ENCODE measurements around the gene MYO3B.

The MYO3B gene

GRCh38 chr2:170260188-170260587 lies 82.2 kb downstream of the MYO3B start:
- TF ChIP-seq EP300 (IDR thresholded peaks at IDR 0.05; ENCODE audit: borderline replicate concordance) (no peak), CEBPB (IDR thresholded peaks at IDR 0.05) (no peak), EGR1 (IDR thresholded peaks at IDR 0.05) (no peak)

- TF ChIP-seq ZBTB7A (IDR thresholded peaks at IDR 0.05; ENCODE audit: low read depth) (no peak), RAD21 (IDR thresholded peaks at IDR 0.05; ENCODE audit: low read depth) (no peak), TCF12 (IDR thresholded peaks at IDR 0.05; ENCODE audit: low read depth) (no peak), TEAD4 (IDR thresholded peaks at IDR 0.05) (no peak), FOXM1 (IDR thresholded peaks at IDR 0.05; ENCODE audit: borderline replicate concordance, low read depth) (no peak), TAF1 (IDR thresholded peaks at IDR 0.05; ENCODE audit: low read depth) (no peak), USF1 (IDR thresholded peaks at IDR 0.05) (no peak), NFIC (IDR thresholded peaks at IDR 0.05) (no peak), EGR1 (IDR thresholded peaks at IDR 0.05) (no peak), YY1 (IDR thresholded peaks at IDR 0.05; ENCODE audit: low read depth) (no peak), CREB1 (IDR thresholded peaks at IDR 0.05; ENCODE audit: low read depth) (no peak), CEBPB (IDR thresholded peaks at IDR 0.05) (no peak), EP300 (IDR thresholded peaks at IDR 0.05; ENCODE audit: borderline replicate concordance) (no peak)
- TF ChIP-seq, protein P1, sequence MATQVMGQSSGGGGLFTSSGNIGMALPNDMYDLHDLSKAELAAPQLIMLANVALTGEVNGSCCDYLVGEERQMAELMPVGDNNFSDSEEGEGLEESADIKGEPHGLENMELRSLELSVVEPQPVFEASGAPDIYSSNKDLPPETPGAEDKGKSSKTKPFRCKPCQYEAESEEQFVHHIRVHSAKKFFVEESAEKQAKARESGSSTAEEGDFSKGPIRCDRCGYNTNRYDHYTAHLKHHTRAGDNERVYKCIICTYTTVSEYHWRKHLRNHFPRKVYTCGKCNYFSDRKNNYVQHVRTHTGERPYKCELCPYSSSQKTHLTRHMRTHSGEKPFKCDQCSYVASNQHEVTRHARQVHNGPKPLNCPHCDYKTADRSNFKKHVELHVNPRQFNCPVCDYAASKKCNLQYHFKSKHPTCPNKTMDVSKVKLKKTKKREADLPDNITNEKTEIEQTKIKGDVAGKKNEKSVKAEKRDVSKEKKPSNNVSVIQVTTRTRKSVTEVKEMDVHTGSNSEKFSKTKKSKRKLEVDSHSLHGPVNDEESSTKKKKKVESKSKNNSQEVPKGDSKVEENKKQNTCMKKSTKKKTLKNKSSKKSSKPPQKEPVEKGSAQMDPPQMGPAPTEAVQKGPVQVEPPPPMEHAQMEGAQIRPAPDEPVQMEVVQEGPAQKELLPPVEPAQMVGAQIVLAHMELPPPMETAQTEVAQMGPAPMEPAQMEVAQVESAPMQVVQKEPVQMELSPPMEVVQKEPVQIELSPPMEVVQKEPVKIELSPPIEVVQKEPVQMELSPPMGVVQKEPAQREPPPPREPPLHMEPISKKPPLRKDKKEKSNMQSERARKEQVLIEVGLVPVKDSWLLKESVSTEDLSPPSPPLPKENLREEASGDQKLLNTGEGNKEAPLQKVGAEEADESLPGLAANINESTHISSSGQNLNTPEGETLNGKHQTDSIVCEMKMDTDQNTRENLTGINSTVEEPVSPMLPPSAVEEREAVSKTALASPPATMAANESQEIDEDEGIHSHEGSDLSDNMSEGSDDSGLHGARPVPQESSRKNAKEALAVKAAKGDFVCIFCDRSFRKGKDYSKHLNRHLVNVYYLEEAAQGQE (IDR thresholded peaks at IDR 0.05; ENCODE audit: low read depth): no peak
- TF ChIP-seq, protein P2, sequence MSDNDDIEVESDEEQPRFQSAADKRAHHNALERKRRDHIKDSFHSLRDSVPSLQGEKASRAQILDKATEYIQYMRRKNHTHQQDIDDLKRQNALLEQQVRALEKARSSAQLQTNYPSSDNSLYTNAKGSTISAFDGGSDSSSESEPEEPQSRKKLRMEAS (IDR thresholded peaks at IDR 0.05): no peak
Measured at GRCh38 chr2:170261566-170261965, 83.6 kb downstream of the MYO3B start.

GRCh38 chr2:170262343-170262742 lies 84.4 kb downstream of the MYO3B start:
- no peak for TF ChIP-seq TEAD4 (IDR thresholded peaks at IDR 0.05)

GRCh38 chr2:170262806-170263205 lies 84.9 kb downstream of the MYO3B start:
- TF ChIP-seq NFIC (IDR thresholded peaks at IDR 0.05) (no peak), CREB1 (IDR thresholded peaks at IDR 0.05; ENCODE audit: low read depth) (no peak)

DNA sequence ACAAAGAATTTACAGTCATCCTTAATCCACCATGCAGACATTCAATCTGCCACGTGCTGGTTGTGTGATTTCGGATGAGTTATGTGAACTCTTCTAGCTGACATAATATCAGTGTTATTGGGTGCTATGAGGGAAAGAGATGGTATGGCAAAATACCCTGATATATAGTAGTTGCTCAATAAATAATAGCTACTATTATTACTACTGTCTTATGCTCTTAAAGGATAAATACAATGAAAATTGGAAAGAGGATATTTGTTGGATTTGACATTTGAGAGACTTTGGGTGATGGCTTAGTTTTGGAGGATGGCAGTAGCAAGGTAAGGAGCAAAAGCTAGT lies 86.5 kb downstream of the MYO3B start:
- TF ChIP-seq CEBPB (IDR thresholded peaks at IDR 0.05) (no peak), TCF12 (IDR thresholded peaks at IDR 0.05; ENCODE audit: low read depth) (no peak), USF1 (IDR thresholded peaks at IDR 0.05) (no peak), TAF1 (IDR thresholded peaks at IDR 0.05; ENCODE audit: low read depth) (no peak), YY1 (IDR thresholded peaks at IDR 0.05; ENCODE audit: low read depth) (no peak), EP300 (IDR thresholded peaks at IDR 0.05; ENCODE audit: borderline replicate concordance) (no peak), NFIC (IDR thresholded peaks at IDR 0.05) (no peak), RAD21 (IDR thresholded peaks at IDR 0.05; ENCODE audit: low read depth) (no peak)
- TF ChIP-seq, protein P2 (IDR thresholded peaks at IDR 0.05): no peak
- TF ChIP-seq, protein P1 (IDR thresholded peaks at IDR 0.05; ENCODE audit: low read depth): no peak

DNA sequence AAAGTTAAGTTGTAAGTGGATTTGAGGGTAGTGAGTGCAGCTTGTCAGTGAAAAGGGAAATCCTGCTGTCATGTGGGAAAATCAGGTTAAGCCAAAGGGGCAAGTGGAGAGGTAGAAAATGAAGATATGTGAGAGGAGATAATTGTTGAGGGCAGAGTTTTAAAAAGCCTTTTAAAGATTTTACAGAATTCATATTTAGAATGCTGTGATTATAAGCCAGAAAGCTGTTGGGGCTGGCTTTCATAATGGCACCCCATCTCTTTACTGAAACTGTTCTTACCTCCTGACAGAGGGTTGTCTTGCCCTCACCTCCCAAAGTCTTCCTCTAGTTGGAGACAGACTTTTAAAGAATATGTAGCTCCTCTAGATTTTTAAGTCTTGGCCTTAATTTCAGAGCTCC lies 86.9 kb downstream of the MYO3B start:
- TF ChIP-seq EP300 (IDR thresholded peaks at IDR 0.05; ENCODE audit: borderline replicate concordance) (no peak), USF1 (IDR thresholded peaks at IDR 0.05) (no peak), NFIC (IDR thresholded peaks at IDR 0.05) (no peak), CREB1 (IDR thresholded peaks at IDR 0.05; ENCODE audit: low read depth) (no peak), TCF12 (IDR thresholded peaks at IDR 0.05; ENCODE audit: low read depth) (no peak), RAD21 (IDR thresholded peaks at IDR 0.05; ENCODE audit: low read depth) (no peak), EGR1 (IDR thresholded peaks at IDR 0.05) (no peak)
- TF ChIP-seq, protein P2 (IDR thresholded peaks at IDR 0.05): no peak

GRCh38 chr2:170265321-170265720 lies 87.4 kb downstream of the MYO3B start:
- TF ChIP-seq FOXM1 (IDR thresholded peaks at IDR 0.05; ENCODE audit: borderline replicate concordance, low read depth): no peak
- TF ChIP-seq, protein P1 (IDR thresholded peaks at IDR 0.05; ENCODE audit: low read depth): no peak
- TF ChIP-seq USF1 (IDR thresholded peaks at IDR 0.05): no peak
- TF ChIP-seq, protein P2 (IDR thresholded peaks at IDR 0.05): no peak
- no peak for TF ChIP-seq EGR1 (IDR thresholded peaks at IDR 0.05)
- TF ChIP-seq EP300 (IDR thresholded peaks at IDR 0.05; ENCODE audit: borderline replicate concordance): no peak
- no peak for TF ChIP-seq NFIC (IDR thresholded peaks at IDR 0.05)
- TF ChIP-seq CREB1 (IDR thresholded peaks at IDR 0.05; ENCODE audit: low read depth): no peak
- no peak for TF ChIP-seq TCF12 (IDR thresholded peaks at IDR 0.05; ENCODE audit: low read depth)
- no peak for TF ChIP-seq TEAD4 (IDR thresholded peaks at IDR 0.05)
- no peak for TF ChIP-seq CEBPB (IDR thresholded peaks at IDR 0.05)
- TF ChIP-seq YY1 (IDR thresholded peaks at IDR 0.05; ENCODE audit: low read depth): no peak
- no peak for TF ChIP-seq RAD21 (IDR thresholded peaks at IDR 0.05; ENCODE audit: low read depth)
- TF ChIP-seq ZBTB7A (IDR thresholded peaks at IDR 0.05; ENCODE audit: low read depth): no peak
